H9 (cell line): Measurements from ENCODE around the gene GALNT2. TPM values are rescaled to one million over a fixed set of nuclear protein-coding genes. Genes with fewer than 3 reads are reported as not detected.
A peak's percentile ranks its signal among the peaks of the same experiment; 100 is the strongest.

ENCODE experiments used
- DNase-seq: peaks from one replicate; pipeline ENCODE4 v3.0.0-alpha.2; 2017
- H2AFZ ChIP-seq: one replicate; pipeline ENCODE4 v1.6.1; 2013; ENCODE audit warnings: mild to moderate bottlenecking, low read length, control low read depth, moderate library complexity
- H2AK5ac ChIP-seq: 2 replicates; pipeline ENCODE4 v1.6.1; 2013; ENCODE audit warnings: low read length, control low read depth, mixed read lengths; ENCODE audit not compliant: insufficient read length
- H2BK120ac ChIP-seq: one replicate; pipeline ENCODE4 v1.6.1; 2013; ENCODE audit warnings: low read depth, mild to moderate bottlenecking, low read length, control low read depth, inconsistent platforms; ENCODE audit not compliant: poor library complexity, severe bottlenecking
- H2BK12ac ChIP-seq: 2 replicates; pipeline ENCODE4 v1.6.1; 2013; ENCODE audit warnings: low read length, control low read depth, mixed read lengths, low read depth; ENCODE audit not compliant: insufficient read length
- H2BK15ac ChIP-seq: 2 replicates; pipeline ENCODE4 v1.6.1; 2013; ENCODE audit warnings: low read depth, low read length, control low read depth
- H2BK20ac ChIP-seq: one replicate; pipeline ENCODE4 v1.6.1; 2013; ENCODE audit warnings: low read depth, mild to moderate bottlenecking, low read length, control low read depth, inconsistent platforms; ENCODE audit not compliant: poor library complexity, severe bottlenecking
- H2BK5ac ChIP-seq: 2 replicates; pipeline ENCODE4 v1.6.1; 2013; ENCODE audit warnings: low read length, control low read depth, mixed read lengths; ENCODE audit not compliant: insufficient read length
- H3K14ac ChIP-seq: 2 replicates; pipeline ENCODE4 v1.6.1; 2013; ENCODE audit warnings: low read length, control low read depth; ENCODE audit not compliant: insufficient read depth
- H3K18ac ChIP-seq: 2 replicates; pipeline ENCODE4 v1.6.1; 2013; ENCODE audit warnings: low read depth, mild to moderate bottlenecking, mixed read lengths, low read length, control low read depth; ENCODE audit not compliant: insufficient read length
- H3K23ac ChIP-seq: 2 replicates; pipeline ENCODE4 v1.6.1; 2013; ENCODE audit warnings: low read length, control low read depth, mixed read lengths, low read depth; ENCODE audit not compliant: insufficient read length
- H3K23me2 ChIP-seq: 2 replicates; pipeline ENCODE4 v1.6.1; 2013; ENCODE audit warnings: low read depth, mild to moderate bottlenecking, mixed read lengths, low read length, control low read depth; ENCODE audit not compliant: insufficient read length, poor library complexity, severe bottlenecking
- H3K27ac ChIP-seq: 2 replicates; pipeline ENCODE4 v1.5.1; 2013; ENCODE audit warnings: low read length, control low read depth, mixed read lengths, low read depth; ENCODE audit not compliant: insufficient read length
- H3K27me3 ChIP-seq: 2 replicates; pipeline ENCODE4 v1.6.1; 2013; ENCODE audit warnings: low read length, control low read depth, inconsistent platforms; ENCODE audit not compliant: insufficient read depth
- H3K4ac ChIP-seq: 2 replicates; pipeline ENCODE4 v1.6.1; 2013; ENCODE audit warnings: low read depth, mild to moderate bottlenecking, control low read depth, inconsistent platforms, low read length, moderate library complexity
- H3K4me1 ChIP-seq: 2 replicates; pipeline ENCODE4 v1.6.1; 2013; ENCODE audit warnings: low read length, control low read depth, inconsistent platforms; ENCODE audit not compliant: insufficient read depth
- H3K4me2 ChIP-seq: 2 replicates; pipeline ENCODE4 v1.6.1; 2013; ENCODE audit warnings: low read length, control low read depth, mixed read lengths; ENCODE audit not compliant: insufficient read length, insufficient read depth
- H3K56ac ChIP-seq: 2 replicates; pipeline ENCODE4 v1.6.1; 2013; ENCODE audit warnings: low read depth, mild to moderate bottlenecking, mixed read lengths, low read length, control low read depth; ENCODE audit not compliant: insufficient read length
- H3K79me1 ChIP-seq: 2 replicates; pipeline ENCODE4 v1.6.1; 2013; ENCODE audit warnings: low read depth, mild to moderate bottlenecking, moderate library complexity, low read length, control low read depth, inconsistent platforms; ENCODE audit not compliant: insufficient read depth, poor library complexity, severe bottlenecking
- H3K79me2 ChIP-seq: 2 replicates; pipeline ENCODE4 v1.6.1; 2013; ENCODE audit warnings: low read length, control low read depth, inconsistent platforms; ENCODE audit not compliant: insufficient read depth
- H3K9ac ChIP-seq: 2 replicates; pipeline ENCODE4 v1.6.1; 2013; ENCODE audit warnings: low read length, control low read depth, mixed read lengths; ENCODE audit not compliant: insufficient read length; ENCODE audit errors: extremely low read depth
- H3K9me3 ChIP-seq: one replicate; pipeline ENCODE4 v1.6.1; 2013; ENCODE audit warnings: low read depth, low read length, inconsistent platforms; ENCODE audit not compliant: control insufficient read depth
- H3T11ph ChIP-seq: one replicate; pipeline ENCODE4 v1.6.1; 2013; ENCODE audit warnings: mild to moderate bottlenecking, low read length, control low read depth, inconsistent platforms
- H4K20me1 ChIP-seq: one replicate; pipeline ENCODE4 v1.6.1; 2013; ENCODE audit not compliant: control insufficient read depth, insufficient read length, insufficient read depth
- H4K5ac ChIP-seq: 2 replicates; pipeline ENCODE4 v1.6.1; 2013; ENCODE audit warnings: low read depth, mild to moderate bottlenecking, mixed read lengths, low read length, control low read depth; ENCODE audit not compliant: insufficient read length
- H4K8ac ChIP-seq: replicated peaks from 2 replicates; pipeline ENCODE4 v1.6.1; 2013; ENCODE audit warnings: low read length, control low read depth, mixed read lengths, low read depth; ENCODE audit not compliant: insufficient read length
- H4K91ac ChIP-seq: 2 replicates; pipeline ENCODE4 v1.6.1; 2013; ENCODE audit warnings: low read depth, mild to moderate bottlenecking, moderate library complexity, mixed read lengths, low read length, control low read depth; ENCODE audit not compliant: insufficient read length
- H3K27ac Mint-ChIP-seq, 3 experiments: 2 replicates in 2 of 3; 3 replicates in 1 of 3; pipeline ENCODE4 v1.8.0; 2020 to 2021; ENCODE audit warnings: mixed read lengths in 3 of 3, mild to moderate bottlenecking in 1 of 3, moderate library complexity in 1 of 3
- H3K27me3 Mint-ChIP-seq: 2 replicates; pipeline ENCODE4 v1.8.0; 2021; ENCODE audit warnings: low read depth, mild to moderate bottlenecking, moderate library complexity, mixed read lengths
- H3K36me3 Mint-ChIP-seq, 3 experiments: 2 replicates in 2 of 3; 3 replicates in 1 of 3; pipeline ENCODE4 v1.8.0; 2020 to 2021; ENCODE audit warnings: low read depth in 3 of 3, mixed read lengths in 3 of 3; ENCODE audit not compliant: insufficient read depth in 1 of 3
- H3K4me1 Mint-ChIP-seq, 2 experiments: 2 replicates each; pipeline ENCODE4 v1.8.0; 2020; ENCODE audit warnings: mixed read lengths in 2 of 2
- H3K4me3 Mint-ChIP-seq, 2 experiments: 2 replicates in 1 of 2; 3 replicates in 1 of 2; pipeline ENCODE4 v1.8.0; 2020 to 2021; ENCODE audit warnings: mild to moderate bottlenecking in 2 of 2, mixed read lengths in 2 of 2, moderate library complexity in 1 of 2
- H3K9me3 Mint-ChIP-seq, 2 experiments: 2 replicates in 1 of 2; 3 replicates in 1 of 2; pipeline ENCODE4 v1.8.0; 2020; ENCODE audit warnings: mild to moderate bottlenecking in 2 of 2, mixed read lengths in 2 of 2, moderate library complexity in 1 of 2
- WGBS: extraction: QIAGEN DNeasy Blood & Tissue Kit; methylation state at CpG from one replicate; pipeline ENCODE4 v1.1.7; 2013; ENCODE audit warnings: missing lambda C conversion rate, low lambda C conversion rate, mixed read lengths; ENCODE audit not compliant: insufficient read length; ENCODE audit errors: extremely low coverage; 5-methylcytosine and 5-hydroxymethylcytosine counted together
- total RNA-seq: library from RNA; stranded (reverse); gene quantifications from 2 replicates; pipeline ENCODE4 v1.2.1, GENCODE V29; 2021
- TF ChIP-seq, protein P1 (sequence below): fragments of 200-600 bp; sonication (generic); conservative IDR thresholded peaks from 3 replicates; pipeline ENCODE4 v1.8.0; 2021; ENCODE audit warnings: antibody characterized with exemption, mild to moderate bottlenecking

The GALNT2 gene
- total RNA-seq, 1 experiment from 2014 or later: 57.6 TPM

DNA sequence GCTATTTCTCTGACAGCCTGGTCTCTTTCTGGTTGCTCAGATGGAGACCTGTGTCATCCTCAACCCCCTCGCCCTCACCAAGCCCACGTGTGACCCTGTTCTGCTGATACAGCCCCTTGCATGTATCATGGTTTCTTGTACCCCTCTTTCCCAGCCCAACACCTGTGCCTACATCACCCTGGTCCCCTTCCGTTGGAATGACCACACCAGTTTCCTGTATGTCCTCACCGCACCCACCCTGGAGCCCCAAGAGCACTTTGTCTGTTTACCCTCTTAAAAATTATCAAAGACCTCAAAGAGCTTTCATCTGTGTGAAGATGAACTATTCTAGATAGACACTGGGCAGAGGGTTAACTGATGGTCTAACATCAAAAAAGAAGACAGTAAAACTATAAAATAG is 179.5 kb downstream of the GALNT2 start:
- Mint-ChIP-seq H3K4me1 (peaks cover 25 to 29% of the 10 kb centered on the region in 2 experiments), H3K9me3 (no peaks in the 10 kb centered on the region), H3K27ac (peak overlapping the region in 1 of 3 experiments; percentile 32; a peak in 2 of 7 replicates), H3K4me3 (no peak overlapping the region), H3K27me3 (no peaks in the 10 kb centered on the region), H3K36me3 (peaks cover 13 to 32% (median 30%) of the 10 kb centered on the region in 3 experiments; a peak in 6 of 7 replicates)
- H2AK5ac ChIP-seq: no peak overlapping the region
- DNase-seq: no peak
- H4K20me1 ChIP-seq: no peaks in the 10 kb centered on the region
- H3K9ac ChIP-seq: no peak overlapping the region
- no peak overlapping the region for H2AFZ ChIP-seq
- H2BK15ac ChIP-seq: no peak overlapping the region
- H3K27me3 ChIP-seq: no peaks in the 10 kb centered on the region
- TF ChIP-seq, protein P1, sequence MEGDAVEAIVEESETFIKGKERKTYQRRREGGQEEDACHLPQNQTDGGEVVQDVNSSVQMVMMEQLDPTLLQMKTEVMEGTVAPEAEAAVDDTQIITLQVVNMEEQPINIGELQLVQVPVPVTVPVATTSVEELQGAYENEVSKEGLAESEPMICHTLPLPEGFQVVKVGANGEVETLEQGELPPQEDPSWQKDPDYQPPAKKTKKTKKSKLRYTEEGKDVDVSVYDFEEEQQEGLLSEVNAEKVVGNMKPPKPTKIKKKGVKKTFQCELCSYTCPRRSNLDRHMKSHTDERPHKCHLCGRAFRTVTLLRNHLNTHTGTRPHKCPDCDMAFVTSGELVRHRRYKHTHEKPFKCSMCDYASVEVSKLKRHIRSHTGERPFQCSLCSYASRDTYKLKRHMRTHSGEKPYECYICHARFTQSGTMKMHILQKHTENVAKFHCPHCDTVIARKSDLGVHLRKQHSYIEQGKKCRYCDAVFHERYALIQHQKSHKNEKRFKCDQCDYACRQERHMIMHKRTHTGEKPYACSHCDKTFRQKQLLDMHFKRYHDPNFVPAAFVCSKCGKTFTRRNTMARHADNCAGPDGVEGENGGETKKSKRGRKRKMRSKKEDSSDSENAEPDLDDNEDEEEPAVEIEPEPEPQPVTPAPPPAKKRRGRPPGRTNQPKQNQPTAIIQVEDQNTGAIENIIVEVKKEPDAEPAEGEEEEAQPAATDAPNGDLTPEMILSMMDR: no peak
- no peak overlapping the region for H3K4ac ChIP-seq
- no peak overlapping the region for H3T11ph ChIP-seq
- no peaks in the 10 kb centered on the region for H3K79me1 ChIP-seq
- no peak overlapping the region for H2BK12ac ChIP-seq
- H3K23ac ChIP-seq: no peak overlapping the region
- H3K27ac ChIP-seq: no peak overlapping the region
- no CpG with 5 or more reads among the region's 4 CpGs for WGBS
- no peak overlapping the region for H3K18ac ChIP-seq
- no peak overlapping the region for H3K14ac ChIP-seq
- no peak overlapping the region for H2BK20ac ChIP-seq
- H3K56ac ChIP-seq: no peak overlapping the region
- H2BK120ac ChIP-seq: no peak overlapping the region
- no peak overlapping the region for H4K5ac ChIP-seq
- no peak overlapping the region for H2BK5ac ChIP-seq
- H4K8ac ChIP-seq: no peak overlapping the region
- no peak overlapping the region for H4K91ac ChIP-seq
- H3K4me1 ChIP-seq: peaks cover 2% of the 10 kb centered on the region; the same call in 1 of the 2 replicates
- H3K4me2 ChIP-seq: no peak overlapping the region
- no peaks in the 10 kb centered on the region for H3K79me2 ChIP-seq
- no peaks in the 10 kb centered on the region for H3K23me2 ChIP-seq
- H3K9me3 ChIP-seq: no peaks in the 10 kb centered on the region
